ENCODE results near the gene TANC1. TPM values are rescaled to one million over a fixed set of nuclear protein-coding genes. Genes with fewer than 3 reads are reported as not detected.

Gene TANC1
- total RNA-seq, 1 donor from 2014 or later, result 0.47 TPM

GRCh38 chr2:159146996-159147666, 178.7 kb downstream of the TANC1 start:
- H3K4me1 Mint-ChIP-seq (ENCODE audit: low read depth), result peaks cover 12% of the 10 kb centered on the region
- no peak overlapping the region for H3K27ac Mint-ChIP-seq
- no peak for DNase-seq (ENCODE audit: low spot score)
- no peaks in the 10 kb centered on the region for H3K27me3 Mint-ChIP-seq (ENCODE audit: insufficient read depth)
- H3K36me3 Mint-ChIP-seq (ENCODE audit: low read depth), result no peaks in the 10 kb centered on the region
- H3K9me3 Mint-ChIP-seq, result no peaks in the 10 kb centered on the region
- intact Hi-C loops (cut with micrococcal nuclease), result no loop called here
- H3K4me3 Mint-ChIP-seq, result no peak overlapping the region

GRCh38 chr2:159147690-159148089, 179.2 kb downstream of the TANC1 start:
- intact Hi-C loops (cut with micrococcal nuclease), result no loop called here
- Mint-ChIP-seq H3K36me3 (ENCODE audit: low read depth) (no peaks in the 10 kb centered on the region), H3K27me3 (ENCODE audit: insufficient read depth) (no peaks in the 10 kb centered on the region), H3K9me3 (no peaks in the 10 kb centered on the region), H3K27ac (no peak overlapping the region), H3K4me3 (no peak overlapping the region), H3K4me1 (ENCODE audit: low read depth) (peaks cover 13% of the 10 kb centered on the region)
- DNase-seq (ENCODE audit: low spot score), result no peak

- Mint-ChIP-seq H3K4me1 (ENCODE audit: low read depth) (peaks cover 25% of the 10 kb centered on the region), H3K9me3 (no peaks in the 10 kb centered on the region), H3K36me3 (ENCODE audit: low read depth) (no peaks in the 10 kb centered on the region), H3K4me3 (no peak overlapping the region), H3K27me3 (ENCODE audit: insufficient read depth) (no peaks in the 10 kb centered on the region), H3K27ac (no peak overlapping the region)
- intact Hi-C loops (cut with micrococcal nuclease), result no loop called here
- DNase-seq (ENCODE audit: low spot score), result no peak
Observed at GRCh38 chr2:159148901-159149300, 180.5 kb downstream of the TANC1 start.

- Mint-ChIP-seq H3K4me1 (ENCODE audit: low read depth) (peaks cover 25% of the 10 kb centered on the region), H3K9me3 (no peaks in the 10 kb centered on the region)
Observed at GRCh38 chr2:159149747-159150146, 181.3 kb downstream of the TANC1 start.

GRCh38 chr2:159150280-159150746, 181.9 kb downstream of the TANC1 start:
- Mint-ChIP-seq H3K27me3 (ENCODE audit: insufficient read depth) (no peaks in the 10 kb centered on the region), H3K36me3 (ENCODE audit: low read depth) (no peaks in the 10 kb centered on the region), H3K4me3 (no peak overlapping the region), H3K4me1 (ENCODE audit: low read depth) (peaks cover 25% of the 10 kb centered on the region), H3K9me3 (no peaks in the 10 kb centered on the region), H3K27ac (no peak overlapping the region)
- intact Hi-C loops (cut with micrococcal nuclease), result no loop called here
- DNase-seq (ENCODE audit: low spot score), result no peak

More at GRCh38 chr2:159149747-159150146, 181.3 kb downstream of the TANC1 start:
- no peaks in the 10 kb centered on the region for H3K27me3 Mint-ChIP-seq (ENCODE audit: insufficient read depth)
- H3K36me3 Mint-ChIP-seq (ENCODE audit: low read depth), result no peaks in the 10 kb centered on the region
- H3K4me3 Mint-ChIP-seq, result no peak overlapping the region
- no peak for DNase-seq (ENCODE audit: low spot score)
- intact Hi-C loops (cut with micrococcal nuclease), result no loop called here
- H3K27ac Mint-ChIP-seq, result no peak overlapping the region

GRCh38 chr2:159151198-159152127, 183.0 kb downstream of the TANC1 start:
- H3K4me3 Mint-ChIP-seq, result no peak overlapping the region
- H3K9me3 Mint-ChIP-seq, result no peaks in the 10 kb centered on the region
- H3K27me3 Mint-ChIP-seq (ENCODE audit: insufficient read depth), result no peaks in the 10 kb centered on the region
- no peak for DNase-seq (ENCODE audit: low spot score)
- intact Hi-C loops (cut with micrococcal nuclease), result no loop called here
- H3K36me3 Mint-ChIP-seq (ENCODE audit: low read depth), result no peaks in the 10 kb centered on the region
- no peak overlapping the region for H3K27ac Mint-ChIP-seq
- peaks cover 25% of the 10 kb centered on the region for H3K4me1 Mint-ChIP-seq (ENCODE audit: low read depth)

GRCh38 chr2:159152128-159152778, 183.8 kb downstream of the TANC1 start:
- intact Hi-C loops (cut with micrococcal nuclease), result no loop called here
- no peak for DNase-seq (ENCODE audit: low spot score)
- Mint-ChIP-seq H3K36me3 (ENCODE audit: low read depth) (no peaks in the 10 kb centered on the region), H3K27ac (no peak overlapping the region), H3K27me3 (ENCODE audit: insufficient read depth) (no peaks in the 10 kb centered on the region), H3K4me3 (no peak overlapping the region), H3K9me3 (no peaks in the 10 kb centered on the region), H3K4me1 (ENCODE audit: low read depth) (peaks cover 22% of the 10 kb centered on the region)

GRCh38 chr2:159153063-159153462, 184.6 kb downstream of the TANC1 start:
- no peaks in the 10 kb centered on the region for H3K9me3 Mint-ChIP-seq
- intact Hi-C loops (cut with micrococcal nuclease), result no loop called here

GRCh38 chr2:159153463-159153862, 185.0 kb downstream of the TANC1 start:
- H3K27me3 Mint-ChIP-seq (ENCODE audit: insufficient read depth), result no peaks in the 10 kb centered on the region
- H3K27ac Mint-ChIP-seq, result no peak overlapping the region
- DNase-seq (ENCODE audit: low spot score), result no peak
- H3K4me1 Mint-ChIP-seq (ENCODE audit: low read depth), result peaks cover 18% of the 10 kb centered on the region
- no peak overlapping the region for H3K4me3 Mint-ChIP-seq
- H3K36me3 Mint-ChIP-seq (ENCODE audit: low read depth), result no peaks in the 10 kb centered on the region
- intact Hi-C loops (cut with micrococcal nuclease), result no loop called here
- H3K9me3 Mint-ChIP-seq, result no peaks in the 10 kb centered on the region

More at GRCh38 chr2:159153063-159153462, 184.6 kb downstream of the TANC1 start:
- H3K36me3 Mint-ChIP-seq (ENCODE audit: low read depth), result no peaks in the 10 kb centered on the region
- H3K27ac Mint-ChIP-seq, result no peak overlapping the region
- no peak for DNase-seq (ENCODE audit: low spot score)
- H3K27me3 Mint-ChIP-seq (ENCODE audit: insufficient read depth), result no peaks in the 10 kb centered on the region
- H3K4me3 Mint-ChIP-seq, result no peak overlapping the region
- peaks cover 19% of the 10 kb centered on the region for H3K4me1 Mint-ChIP-seq (ENCODE audit: low read depth)

- H3K9me3 Mint-ChIP-seq, result no peaks in the 10 kb centered on the region
- no peak overlapping the region for H3K27ac Mint-ChIP-seq
- intact Hi-C loops (cut with micrococcal nuclease), result no loop called here
- no peaks in the 10 kb centered on the region for H3K36me3 Mint-ChIP-seq (ENCODE audit: low read depth)
- DNase-seq (ENCODE audit: low spot score), result no peak
- peaks cover 18% of the 10 kb centered on the region for H3K4me1 Mint-ChIP-seq (ENCODE audit: low read depth)
- no peak overlapping the region for H3K4me3 Mint-ChIP-seq
- no peaks in the 10 kb centered on the region for H3K27me3 Mint-ChIP-seq (ENCODE audit: insufficient read depth)
Observed at GRCh38 chr2:159153951-159154350, 185.5 kb downstream of the TANC1 start.

GRCh38 chr2:159154366-159154765, 185.9 kb downstream of the TANC1 start:
- intact Hi-C loops (cut with micrococcal nuclease), result no loop called here

GRCh38 chr2:159155320-159155719, 186.9 kb downstream of the TANC1 start:
- Mint-ChIP-seq H3K27me3 (ENCODE audit: insufficient read depth) (no peaks in the 10 kb centered on the region), H3K9me3 (no peaks in the 10 kb centered on the region), H3K4me3 (no peak overlapping the region), H3K36me3 (ENCODE audit: low read depth) (no peaks in the 10 kb centered on the region), H3K27ac (no peak overlapping the region), H3K4me1 (ENCODE audit: low read depth) (peaks cover 18% of the 10 kb centered on the region)
- intact Hi-C loops (cut with micrococcal nuclease), result no loop called here
- no peak for DNase-seq (ENCODE audit: low spot score)

More at GRCh38 chr2:159154366-159154765, 185.9 kb downstream of the TANC1 start:
- Mint-ChIP-seq H3K9me3 (no peaks in the 10 kb centered on the region), H3K27me3 (ENCODE audit: insufficient read depth) (no peaks in the 10 kb centered on the region), H3K4me1 (ENCODE audit: low read depth) (peaks cover 18% of the 10 kb centered on the region), H3K4me3 (no peak overlapping the region), H3K36me3 (ENCODE audit: low read depth) (no peaks in the 10 kb centered on the region), H3K27ac (no peak overlapping the region)
- no peak for DNase-seq (ENCODE audit: low spot score)

- no peak for DNase-seq (ENCODE audit: low spot score)
- H3K9me3 Mint-ChIP-seq, result no peaks in the 10 kb centered on the region
- H3K27me3 Mint-ChIP-seq (ENCODE audit: insufficient read depth), result no peaks in the 10 kb centered on the region
- intact Hi-C loops (cut with micrococcal nuclease), result no loop called here
- no peak overlapping the region for H3K27ac Mint-ChIP-seq
- H3K4me3 Mint-ChIP-seq, result no peak overlapping the region
- peaks cover 23% of the 10 kb centered on the region for H3K4me1 Mint-ChIP-seq (ENCODE audit: low read depth)
- H3K36me3 Mint-ChIP-seq (ENCODE audit: low read depth), result no peaks in the 10 kb centered on the region
Observed at GRCh38 chr2:159155791-159156190, 187.4 kb downstream of the TANC1 start.
